H1 (cell line): ENCODE measurements around the gene KCTD17. TPM values are rescaled to one million over a fixed set of nuclear protein-coding genes. Genes with fewer than 3 reads are reported as not detected.

Experiments used
- polyA plus RNA-seq, 7 experiments: library from polyadenylated mRNA; depleted of rRNA in 3 of 7; stranded (reverse) in 5 of 7; unstranded in 2 of 7; fragments of >200 nt in 5 of 7; fragments of 200-250 nt in 2 of 7; gene quantifications; 1 replicate in 5 of 7; 2 replicates in 1 of 7; 4 replicates in 1 of 7; pipeline versions ENCODE4 v1.2.1 to v1.2.3, GENCODE V29; 2011 to 2013; ENCODE audit warnings: missing spikeins in 2 of 7, mixed read lengths in 2 of 7
- total RNA-seq: library from RNA; stranded (reverse); fragmentation: NEBNext Ultra II Directional; extraction: Animal tissue kit (Norgen Biotek cat#: 25700); gene quantifications from 2 replicates; pipeline ENCODE4 v1.2.1, GENCODE V29; 2021
- TF ChIP-seq, protein P1 (sequence below), 3 experiments: IDR thresholded peaks; 1 replicate in 2 of 3; 2 replicates in 1 of 3; pipeline versions ENCODE4 v1.5.1 to v1.6.1; 2011; ENCODE audit warnings: low read length in 3 of 3, mild to moderate bottlenecking in 3 of 3, inconsistent platforms in 2 of 3, low read depth in 1 of 3, moderate library complexity in 1 of 3; ENCODE audit not compliant: insufficient read depth in 1 of 3; ENCODE audit errors: control extremely low read depth in 1 of 3

The KCTD17 gene
- total and polyA plus RNA-seq, 2 of the 8 experiments (the other 6 are each of a cell fraction or from before 2014, with no cell fraction given) = 39.4 to 44.0 TPM

DNA sequence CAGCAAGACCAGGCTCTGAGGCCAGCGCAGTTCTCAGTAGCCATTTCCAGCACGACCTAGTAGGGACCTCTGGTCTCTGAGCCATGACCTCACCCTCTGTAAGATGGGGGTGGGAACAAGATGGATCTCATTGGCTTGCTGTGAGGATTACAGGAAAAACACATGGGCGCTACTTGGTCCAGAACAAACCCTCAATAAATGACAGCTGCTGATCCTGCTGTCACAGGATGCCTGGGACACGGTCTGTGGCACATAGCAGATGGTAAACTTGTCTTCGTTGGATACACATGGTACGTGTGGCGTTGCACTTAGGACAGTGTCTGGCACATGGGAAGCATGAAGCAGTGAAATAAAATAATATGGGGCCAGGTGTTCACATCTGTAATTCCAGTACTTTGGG, 4.5 kb upstream of the KCTD17 start (continued):
- TF ChIP-seq, protein P1, sequence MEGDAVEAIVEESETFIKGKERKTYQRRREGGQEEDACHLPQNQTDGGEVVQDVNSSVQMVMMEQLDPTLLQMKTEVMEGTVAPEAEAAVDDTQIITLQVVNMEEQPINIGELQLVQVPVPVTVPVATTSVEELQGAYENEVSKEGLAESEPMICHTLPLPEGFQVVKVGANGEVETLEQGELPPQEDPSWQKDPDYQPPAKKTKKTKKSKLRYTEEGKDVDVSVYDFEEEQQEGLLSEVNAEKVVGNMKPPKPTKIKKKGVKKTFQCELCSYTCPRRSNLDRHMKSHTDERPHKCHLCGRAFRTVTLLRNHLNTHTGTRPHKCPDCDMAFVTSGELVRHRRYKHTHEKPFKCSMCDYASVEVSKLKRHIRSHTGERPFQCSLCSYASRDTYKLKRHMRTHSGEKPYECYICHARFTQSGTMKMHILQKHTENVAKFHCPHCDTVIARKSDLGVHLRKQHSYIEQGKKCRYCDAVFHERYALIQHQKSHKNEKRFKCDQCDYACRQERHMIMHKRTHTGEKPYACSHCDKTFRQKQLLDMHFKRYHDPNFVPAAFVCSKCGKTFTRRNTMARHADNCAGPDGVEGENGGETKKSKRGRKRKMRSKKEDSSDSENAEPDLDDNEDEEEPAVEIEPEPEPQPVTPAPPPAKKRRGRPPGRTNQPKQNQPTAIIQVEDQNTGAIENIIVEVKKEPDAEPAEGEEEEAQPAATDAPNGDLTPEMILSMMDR (IDR thresholded peaks at IDR 0.05; ENCODE audit: control extremely low read depth in 1 of 3, insufficient read depth in 1 of 3, low read depth in 1 of 3, low read length in 3 of 3) = no peak
